GM12865 (cell line): ENCODE results near the gene SPOCK1.

Source experiments
- DNase-seq: peaks from one replicate; pipeline ENCODE4 v3.0.0; 2010; ENCODE audit warnings: low read depth
- H3K4me3 ChIP-seq: 2 replicates; pipeline ENCODE4 v1.5.1; 2011; ENCODE audit warnings: mild to moderate bottlenecking, low read depth, low read length, control low read depth
- TF ChIP-seq, protein P1 (sequence below): IDR thresholded peaks from 2 replicates; pipeline ENCODE4 v1.5.1; 2011; ENCODE audit warnings: low read length, control low read depth, low read depth, inconsistent platforms; ENCODE audit not compliant: insufficient read depth; ENCODE audit errors: missing control alignments

Gene SPOCK1

DNA sequence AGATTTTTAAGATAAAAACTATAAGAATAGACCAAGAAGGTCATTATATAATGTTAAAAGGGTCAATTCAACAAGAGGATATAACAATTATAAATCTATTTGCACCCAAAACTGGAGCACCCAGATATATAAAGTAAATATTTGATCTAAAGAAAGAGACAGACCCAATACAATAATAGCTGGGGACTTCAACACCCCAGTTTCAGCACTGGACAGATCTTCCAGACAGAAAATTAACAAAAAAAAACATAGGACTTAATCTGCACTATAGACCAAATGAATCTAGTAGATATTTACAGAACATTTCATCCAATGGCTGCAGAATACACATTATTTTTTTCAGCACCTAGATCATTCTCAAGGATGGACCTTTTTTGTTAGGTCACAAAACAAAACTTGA, 331.9 kb downstream of the SPOCK1 start:
- TF ChIP-seq, protein P1, sequence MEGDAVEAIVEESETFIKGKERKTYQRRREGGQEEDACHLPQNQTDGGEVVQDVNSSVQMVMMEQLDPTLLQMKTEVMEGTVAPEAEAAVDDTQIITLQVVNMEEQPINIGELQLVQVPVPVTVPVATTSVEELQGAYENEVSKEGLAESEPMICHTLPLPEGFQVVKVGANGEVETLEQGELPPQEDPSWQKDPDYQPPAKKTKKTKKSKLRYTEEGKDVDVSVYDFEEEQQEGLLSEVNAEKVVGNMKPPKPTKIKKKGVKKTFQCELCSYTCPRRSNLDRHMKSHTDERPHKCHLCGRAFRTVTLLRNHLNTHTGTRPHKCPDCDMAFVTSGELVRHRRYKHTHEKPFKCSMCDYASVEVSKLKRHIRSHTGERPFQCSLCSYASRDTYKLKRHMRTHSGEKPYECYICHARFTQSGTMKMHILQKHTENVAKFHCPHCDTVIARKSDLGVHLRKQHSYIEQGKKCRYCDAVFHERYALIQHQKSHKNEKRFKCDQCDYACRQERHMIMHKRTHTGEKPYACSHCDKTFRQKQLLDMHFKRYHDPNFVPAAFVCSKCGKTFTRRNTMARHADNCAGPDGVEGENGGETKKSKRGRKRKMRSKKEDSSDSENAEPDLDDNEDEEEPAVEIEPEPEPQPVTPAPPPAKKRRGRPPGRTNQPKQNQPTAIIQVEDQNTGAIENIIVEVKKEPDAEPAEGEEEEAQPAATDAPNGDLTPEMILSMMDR: no peak
- DNase-seq: no peak
- no peak overlapping the region for H3K4me3 ChIP-seq

DNA sequence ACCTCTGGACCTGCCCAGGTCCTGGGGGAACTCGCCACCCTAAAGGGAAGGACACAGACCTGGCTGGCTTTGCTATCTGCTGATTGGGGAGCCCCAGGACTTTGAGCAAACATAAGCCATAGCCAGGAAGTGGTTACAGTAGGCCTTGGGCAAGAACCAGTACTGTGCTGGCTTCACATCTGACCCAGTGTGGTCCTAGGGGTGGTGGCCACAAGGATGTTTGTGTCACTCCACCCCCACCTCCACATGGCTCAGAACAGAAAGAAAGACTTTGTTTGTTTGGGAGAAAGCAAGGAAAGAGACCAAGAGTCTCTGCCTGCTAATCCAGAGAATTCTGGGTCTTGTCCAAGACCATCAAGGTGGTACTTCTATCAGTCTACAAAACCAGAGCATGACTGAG, 334.2 kb downstream of the SPOCK1 start:
- TF ChIP-seq, protein P1: no peak
- no peak overlapping the region for H3K4me3 ChIP-seq
- DNase-seq: no peak

DNA sequence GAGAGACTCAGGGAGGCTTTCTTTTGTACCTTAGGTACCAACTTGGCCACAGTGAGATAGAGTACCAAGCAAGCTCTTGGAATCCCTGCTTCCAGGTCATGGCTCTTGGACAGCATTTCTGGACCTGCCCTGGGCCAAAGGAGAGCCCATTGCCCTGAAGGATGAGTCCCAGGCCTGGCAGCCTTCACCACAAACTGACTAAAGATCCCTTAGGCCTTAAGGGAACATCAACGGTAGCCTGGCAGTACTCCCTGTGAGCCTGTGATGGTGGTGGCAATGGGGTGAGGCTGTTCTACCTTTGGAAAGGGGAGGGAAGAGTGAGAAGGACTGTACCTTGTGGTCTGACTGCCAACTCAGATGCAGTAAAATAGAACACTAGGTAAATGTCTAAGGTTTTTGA, 334.6 kb downstream of the SPOCK1 start:
- no peak for DNase-seq
- H3K4me3 ChIP-seq: no peak overlapping the region
- TF ChIP-seq, protein P1: no peak

DNA sequence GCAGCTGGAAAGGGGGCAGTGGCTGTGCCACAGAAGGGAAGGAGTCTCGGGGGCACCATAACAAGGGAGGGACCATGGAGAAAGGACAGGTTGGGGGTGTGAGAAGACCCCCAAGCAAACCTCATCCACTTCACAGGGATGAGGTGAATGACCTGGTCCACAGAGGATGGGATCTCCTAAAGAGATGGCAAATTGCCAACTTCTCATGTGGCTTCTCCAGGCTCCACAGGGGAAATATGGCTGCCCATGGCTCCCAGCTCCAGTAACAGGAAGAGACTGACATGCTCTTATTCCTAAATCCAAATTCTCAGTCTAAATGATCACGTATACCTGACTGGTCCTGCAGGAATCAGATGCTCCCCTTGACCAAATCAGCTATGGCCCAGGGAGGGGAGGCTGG, 340.4 kb downstream of the SPOCK1 start:
- H3K4me3 ChIP-seq: no peak overlapping the region
- DNase-seq: no peak
- TF ChIP-seq, protein P1: no peak

DNA sequence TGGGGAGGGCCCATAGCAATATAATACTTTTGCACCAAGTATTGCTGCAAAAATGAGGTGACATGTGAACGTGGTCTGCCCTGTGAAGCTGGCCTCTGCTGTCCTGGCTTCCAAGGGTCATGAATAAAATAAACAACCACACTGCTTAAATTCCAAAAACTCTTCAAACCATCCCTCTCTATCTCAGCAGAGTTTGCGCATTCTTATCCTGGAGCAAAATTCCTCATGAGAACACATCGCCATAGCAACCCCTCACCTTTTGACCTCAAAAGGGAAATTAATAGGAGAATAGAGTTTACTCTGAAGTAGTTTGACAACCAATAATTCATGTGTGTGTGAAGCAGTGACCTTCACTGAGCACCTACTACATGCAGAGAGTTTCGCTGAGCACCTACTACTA, 342.9 kb downstream of the SPOCK1 start:
- TF ChIP-seq, protein P1: no peak
- no peak overlapping the region for H3K4me3 ChIP-seq
- no peak for DNase-seq

DNA sequence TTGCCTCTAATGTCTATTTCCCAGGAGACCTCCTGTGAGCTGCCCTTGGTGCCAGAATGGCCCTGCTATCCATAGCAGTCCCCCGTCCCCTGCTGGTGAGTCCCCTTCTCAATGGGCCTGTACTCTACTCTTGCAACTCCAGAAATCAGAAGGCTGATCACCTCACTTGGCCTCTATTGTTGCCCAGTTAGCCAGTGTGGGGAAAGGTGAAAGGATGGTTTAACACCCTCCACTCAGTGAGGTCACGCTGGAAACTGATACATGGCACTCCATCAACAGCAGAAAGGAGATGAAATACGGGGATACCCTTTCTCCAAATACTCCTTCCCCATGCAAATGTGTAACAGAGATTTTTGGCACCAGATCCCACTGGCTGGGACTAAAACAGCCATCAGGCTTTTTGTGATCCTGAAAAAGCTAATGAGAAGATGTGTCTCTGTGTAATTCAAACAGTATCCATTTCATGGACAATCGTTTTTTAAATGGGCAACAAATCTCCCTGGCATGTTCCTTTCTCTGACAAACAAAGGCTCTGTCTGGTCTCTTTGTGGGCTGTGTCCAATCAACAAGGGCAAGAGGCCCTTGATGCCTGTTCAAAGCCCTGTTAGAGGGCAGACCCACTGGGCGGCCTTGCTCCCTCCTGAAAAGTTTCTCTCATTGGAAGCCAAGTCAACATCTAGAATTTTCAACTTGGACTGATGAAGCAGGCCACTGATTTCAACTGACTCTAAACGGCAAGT, 343.7 kb downstream of the SPOCK1 start:
- TF ChIP-seq, protein P1: no peak
- H3K4me3 ChIP-seq: no peak overlapping the region
- DNase-seq: no peak

DNA sequence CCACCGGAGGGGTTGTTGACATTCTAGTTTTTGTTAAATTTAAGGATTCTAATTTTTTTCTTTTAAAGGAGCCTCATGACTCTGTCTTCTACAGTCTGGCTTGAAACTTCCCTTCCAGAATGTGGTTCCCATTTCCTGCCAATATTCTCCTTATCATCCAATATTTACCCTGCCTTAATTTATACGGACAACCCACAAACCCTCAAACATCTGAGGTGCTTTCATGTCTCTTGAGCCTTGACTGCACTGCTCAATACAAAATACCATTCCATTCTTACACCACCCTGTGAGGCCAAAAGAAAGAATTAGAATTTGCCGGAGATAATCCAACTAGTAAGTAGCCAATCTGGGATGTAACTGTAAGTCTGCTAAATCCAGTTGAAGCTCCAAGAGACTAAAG, 346.5 kb downstream of the SPOCK1 start:
- no peak for DNase-seq
- TF ChIP-seq, protein P1: no peak
- H3K4me3 ChIP-seq: no peak overlapping the region
